MM.1S (cell line): Measurements from ENCODE around the gene EPB41L3.
A peak's percentile ranks its signal among the peaks of the same experiment; 100 is the strongest.

Experiments used
- DNase-seq: peaks from one replicate; pipeline ENCODE4 v3.0.0-alpha.2; 2015
- H2AFZ ChIP-seq: fragments of 300-600 bp; sonication (generic); 2 replicates; pipeline ENCODE4 v1.6.0; 2016; ENCODE audit warnings: antibody characterized with exemption, low read length
- H3F3A ChIP-seq: fragments of 300-600 bp; sonication (generic); 2 replicates; pipeline ENCODE4 v1.6.1; 2016; ENCODE audit warnings: mild to moderate bottlenecking, antibody characterized with exemption, low read length, moderate library complexity, mixed read lengths; ENCODE audit not compliant: insufficient read depth
- H3K27ac ChIP-seq: fragments of 300-600 bp; sonication (generic); 2 replicates; pipeline ENCODE4 v1.5.1; 2016; ENCODE audit warnings: mild to moderate bottlenecking, low read length
- H3K27me3 ChIP-seq: fragments of 300-600 bp; sonication (generic); replicated peaks from 2 replicates; pipeline ENCODE4 v1.6.0; 2016; ENCODE audit warnings: low read length; ENCODE audit not compliant: insufficient read depth
- H3K36me3 ChIP-seq: fragments of 300-600 bp; sonication (generic); replicated peaks from 2 replicates; pipeline ENCODE4 v1.6.1; 2016; ENCODE audit warnings: mild to moderate bottlenecking, low read length, mixed read lengths; ENCODE audit not compliant: insufficient read depth
- H3K4me1 ChIP-seq: fragments of 300-600 bp; sonication (generic); 2 replicates; pipeline ENCODE4 v1.6.1; 2016; ENCODE audit warnings: low read length, mixed read lengths
- H3K4me2 ChIP-seq: fragments of 300-600 bp; sonication (generic); 2 replicates; pipeline ENCODE4 v1.6.0; 2016; ENCODE audit warnings: low read depth, low read length
- H3K4me3 ChIP-seq: fragments of 300-600 bp; sonication (generic); 2 replicates; pipeline ENCODE4 v1.5.1; 2016; ENCODE audit warnings: low read length, mixed read lengths
- H3K79me2 ChIP-seq: fragments of 300-600 bp; sonication (generic); 2 replicates; pipeline ENCODE4 v1.6.1; 2016; ENCODE audit warnings: mixed run types, low read length, mixed read lengths
- H3K9ac ChIP-seq: fragments of 300-600 bp; sonication (generic); 2 replicates; pipeline ENCODE4 v1.6.1; 2016; ENCODE audit warnings: low read length, mixed read lengths
- H3K9me2 ChIP-seq: fragments of 300-600 bp; sonication (generic); replicated peaks from 2 replicates; pipeline ENCODE4 v1.6.1; 2016; ENCODE audit warnings: mild to moderate bottlenecking, low read length, mixed read lengths; ENCODE audit not compliant: insufficient read depth
- H3K9me3 ChIP-seq: fragments of 300-600 bp; sonication (generic); replicated peaks from 2 replicates; pipeline ENCODE4 v1.6.1; 2016; ENCODE audit warnings: mild to moderate bottlenecking, low read length, mixed read lengths; ENCODE audit not compliant: insufficient read depth
- H4K20me1 ChIP-seq: fragments of 300-600 bp; sonication (generic); 2 replicates; pipeline ENCODE4 v1.6.1; 2016; ENCODE audit warnings: mild to moderate bottlenecking, low read length, moderate library complexity, mixed read lengths; ENCODE audit not compliant: insufficient read depth
- CTCF ChIP-seq: fragments of 300-600 bp; sonication (generic); IDR thresholded peaks from 2 replicates; pipeline ENCODE4 v1.5.1; 2016; ENCODE audit warnings: antibody characterized with exemption, low read length, mixed read lengths
- EZH2 ChIP-seq: fragments of 300-600 bp; sonication (generic); optimal IDR thresholded peaks from 2 replicates; pipeline ENCODE3; 2017; ENCODE audit warnings: low read depth, mild to moderate bottlenecking, antibody characterized with exemption, low read length, mixed read lengths
- EZH2phosphoT487 ChIP-seq: fragments of 300-600 bp; sonication (generic); IDR thresholded peaks from 2 replicates; pipeline ENCODE4 v1.6.1; 2018; ENCODE audit warnings: antibody characterized with exemption, low read length

EPB41L3 gene

GRCh38 chr18:5461041-5461440 is 82.8 kb downstream of the EPB41L3 start:
- Histone ChIP-seq H3F3A (no peaks in the 10 kb centered on the region), H3K36me3 (no peaks in the 10 kb centered on the region), H3K9me2 (no peaks in the 10 kb centered on the region), H2AFZ (no peak overlapping the region), H3K4me3 (no peak overlapping the region), H3K4me1 (0 out of 2 replicates have a peak, but pooled peaks cover 3% of the 10 kb centered on the region), H3K4me2 (no peak overlapping the region), H3K27me3 (no peaks in the 10 kb centered on the region), H3K9me3 (no peaks in the 10 kb centered on the region), H3K9ac (no peak overlapping the region), H4K20me1 (no peaks in the 10 kb centered on the region), H3K79me2 (no peaks in the 10 kb centered on the region), H3K27ac (no peak overlapping the region)
- TF ChIP-seq EZH2phosphoT487 = no peak
- no peak for DNase-seq

- Histone ChIP-seq H3K79me2 (no peaks in the 10 kb centered on the region), H3K9me2 (no peaks in the 10 kb centered on the region), H3K4me2 (peak overlapping the region; percentile 74), H4K20me1 (no peaks in the 10 kb centered on the region), H3K27ac (no peak overlapping the region), H3K4me3 (peak overlapping the region; percentile 58; the same call in 1 of the 2 replicates), H3K4me1 (0 out of 2 replicates have a peak, but pooled peaks cover 3% of the 10 kb centered on the region), H3K27me3 (no peaks in the 10 kb centered on the region), H3K9me3 (no peaks in the 10 kb centered on the region), H3K36me3 (no peaks in the 10 kb centered on the region), H2AFZ (peak overlapping the region; percentile 53), H3F3A (no peaks in the 10 kb centered on the region), H3K9ac (peak overlapping the region; percentile 44; the same call in 1 of the 2 replicates)
- TF ChIP-seq EZH2phosphoT487 (no peak), CTCF (no peak), EZH2 (no peak)
- DNase-seq = no peak
Observed at GRCh38 chr18:5457462-5457957, 86.3 kb downstream of the EPB41L3 start.

GRCh38 chr18:5456577-5457461 is 87.0 kb downstream of the EPB41L3 start:
- no peaks in the 10 kb centered on the region for H3F3A ChIP-seq
- no peaks in the 10 kb centered on the region for H3K27me3 ChIP-seq
- H3K79me2 ChIP-seq = no peaks in the 10 kb centered on the region
- 0 out of 2 replicates have a peak, but pooled peaks cover 3% of the 10 kb centered on the region for H3K4me1 ChIP-seq
- H3K27ac ChIP-seq = peak overlapping the region; percentile 2; the same call in 1 of the 2 replicates
- DNase-seq = peak; percentile 47
- peak overlapping the region; percentile 53 for H2AFZ ChIP-seq
- no peaks in the 10 kb centered on the region for H4K20me1 ChIP-seq
- H3K9me3 ChIP-seq = no peaks in the 10 kb centered on the region
- peak overlapping the region; percentile 74 for H3K4me2 ChIP-seq
- H3K4me3 ChIP-seq = peak overlapping the region; percentile 58
- H3K36me3 ChIP-seq = no peaks in the 10 kb centered on the region
- H3K9me2 ChIP-seq = no peaks in the 10 kb centered on the region
- H3K9ac ChIP-seq = peak overlapping the region; percentile 44; the same call in 1 of the 2 replicates
- TF ChIP-seq CTCF = peak; percentile 49
- TF ChIP-seq EZH2 = no peak
- TF ChIP-seq EZH2phosphoT487 = no peak
